ENCODE data around the gene DEPDC5.

DEPDC5 gene

GRCh38 chr22:31857247-31857646 is 103.4 kb downstream of the DEPDC5 start:
- no peak for TF ChIP-seq REST (IDR thresholded peaks at IDR 0.05; ENCODE audit: insufficient read depth in 1 of 2, low read depth in 2 of 2, low read length in 2 of 2)
- no peak for TF ChIP-seq SIN3A (IDR thresholded peaks at IDR 0.05; ENCODE audit: borderline replicate concordance, insufficient read depth, low read length)
- TF ChIP-seq FOXP2 (optimal IDR thresholded peaks at IDR 0.05; ENCODE audit: borderline replicate concordance, extremely low read depth, extremely low read length, insufficient read depth), result no peak
- no peak for TF ChIP-seq POLR2AphosphoS5 (IDR thresholded peaks at IDR 0.05; ENCODE audit: low read depth, low read length)
- TF ChIP-seq TAF1 (IDR thresholded peaks at IDR 0.05; ENCODE audit: borderline replicate concordance, insufficient read depth, low read length), result no peak

- TF ChIP-seq FOXP2 (optimal IDR thresholded peaks at IDR 0.05; ENCODE audit: borderline replicate concordance, extremely low read depth, extremely low read length, insufficient read depth) (no peak), POLR2AphosphoS5 (IDR thresholded peaks at IDR 0.05; ENCODE audit: low read depth, low read length) (no peak), SIN3A (IDR thresholded peaks at IDR 0.05; ENCODE audit: borderline replicate concordance, insufficient read depth, low read length) (no peak), TAF1 (IDR thresholded peaks at IDR 0.05; ENCODE audit: borderline replicate concordance, insufficient read depth, low read length) (no peak), REST (IDR thresholded peaks at IDR 0.05; ENCODE audit: insufficient read depth in 1 of 2, low read depth in 2 of 2, low read length in 2 of 2) (no peak)
Measured at GRCh38 chr22:31861226-31861840, 107.5 kb downstream of the DEPDC5 start.

GRCh38 chr22:31866918-31867317 is 113.1 kb downstream of the DEPDC5 start:
- TF ChIP-seq SIN3A (IDR thresholded peaks at IDR 0.05; ENCODE audit: borderline replicate concordance, insufficient read depth, low read length) (no peak), REST (IDR thresholded peaks at IDR 0.05; ENCODE audit: insufficient read depth in 1 of 2, low read depth in 2 of 2, low read length in 2 of 2) (no peak), POLR2AphosphoS5 (IDR thresholded peaks at IDR 0.05; ENCODE audit: low read depth, low read length) (no peak)

- TF ChIP-seq SIN3A (IDR thresholded peaks at IDR 0.05; ENCODE audit: borderline replicate concordance, insufficient read depth, low read length) (no peak), POLR2AphosphoS5 (IDR thresholded peaks at IDR 0.05; ENCODE audit: low read depth, low read length) (no peak), FOXP2 (optimal IDR thresholded peaks at IDR 0.05; ENCODE audit: borderline replicate concordance, extremely low read depth, extremely low read length, insufficient read depth) (no peak)
Measured at GRCh38 chr22:31867386-31868153, 113.8 kb downstream of the DEPDC5 start.

- TF ChIP-seq REST (IDR thresholded peaks at IDR 0.05; ENCODE audit: insufficient read depth in 1 of 2, low read depth in 2 of 2, low read length in 2 of 2) (no peak), TAF1 (IDR thresholded peaks at IDR 0.05; ENCODE audit: borderline replicate concordance, insufficient read depth, low read length) (no peak), SIN3A (IDR thresholded peaks at IDR 0.05; ENCODE audit: borderline replicate concordance, insufficient read depth, low read length) (no peak), POLR2AphosphoS5 (IDR thresholded peaks at IDR 0.05; ENCODE audit: low read depth, low read length) (no peak), FOXP2 (optimal IDR thresholded peaks at IDR 0.05; ENCODE audit: borderline replicate concordance, extremely low read depth, extremely low read length, insufficient read depth) (no peak)
Measured at GRCh38 chr22:31869739-31870138, 115.9 kb downstream of the DEPDC5 start.
